ENCODE measurements around the gene TK2. TPM values are rescaled to one million over a fixed set of nuclear protein-coding genes. Genes with fewer than 3 reads are reported as not detected.

TK2 gene
- total and polyA plus RNA-seq, 9 of the 15 experiments (the other 6 are each of a cell fraction or from before 2014, with no cell fraction given): 1.1 to 10.2 (median 5.3) TPM

DNA sequence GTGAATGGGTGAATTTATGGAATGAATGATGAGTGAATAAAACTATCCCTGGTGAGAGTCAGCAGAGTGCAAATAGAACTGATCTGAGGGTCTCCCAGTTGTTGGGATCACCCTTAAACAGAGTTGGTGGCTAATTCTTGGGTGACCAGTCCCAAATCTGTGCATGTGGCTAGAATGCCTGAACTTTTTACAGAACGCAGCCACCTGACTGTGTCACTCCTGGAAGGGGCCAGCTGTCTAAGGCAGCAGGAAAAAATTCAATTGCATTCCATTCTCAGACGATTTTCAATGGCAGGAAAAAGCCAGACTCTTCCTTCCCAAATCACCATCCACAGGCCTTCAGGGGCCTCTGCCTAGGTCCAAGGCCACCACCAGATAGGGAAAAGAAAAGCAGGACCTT lies 79.4 kb downstream of the TK2 start (continued):
- TF ChIP-seq, protein P1, sequence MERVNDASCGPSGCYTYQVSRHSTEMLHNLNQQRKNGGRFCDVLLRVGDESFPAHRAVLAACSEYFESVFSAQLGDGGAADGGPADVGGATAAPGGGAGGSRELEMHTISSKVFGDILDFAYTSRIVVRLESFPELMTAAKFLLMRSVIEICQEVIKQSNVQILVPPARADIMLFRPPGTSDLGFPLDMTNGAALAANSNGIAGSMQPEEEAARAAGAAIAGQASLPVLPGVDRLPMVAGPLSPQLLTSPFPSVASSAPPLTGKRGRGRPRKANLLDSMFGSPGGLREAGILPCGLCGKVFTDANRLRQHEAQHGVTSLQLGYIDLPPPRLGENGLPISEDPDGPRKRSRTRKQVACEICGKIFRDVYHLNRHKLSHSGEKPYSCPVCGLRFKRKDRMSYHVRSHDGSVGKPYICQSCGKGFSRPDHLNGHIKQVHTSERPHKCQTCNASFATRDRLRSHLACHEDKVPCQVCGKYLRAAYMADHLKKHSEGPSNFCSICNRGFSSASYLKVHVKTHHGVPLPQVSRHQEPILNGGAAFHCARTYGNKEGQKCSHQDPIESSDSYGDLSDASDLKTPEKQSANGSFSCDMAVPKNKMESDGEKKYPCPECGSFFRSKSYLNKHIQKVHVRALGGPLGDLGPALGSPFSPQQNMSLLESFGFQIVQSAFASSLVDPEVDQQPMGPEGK (CRISPR knock-in tag; IDR thresholded peaks at IDR 0.05; ENCODE audit: borderline replicate concordance): no peak
- no peak for TF ChIP-seq BHLHE40 (IDR thresholded peaks at IDR 0.05; ENCODE audit: low read length)
- TF ChIP-seq ZNF165 (CRISPR knock-in tag; IDR thresholded peaks at IDR 0.05; ENCODE audit: borderline replicate concordance): no peak
- no peak for TF ChIP-seq HNRNPL (IDR thresholded peaks at IDR 0.05; ENCODE audit: low read depth, low read length)
- TF ChIP-seq L3MBTL2 (IDR thresholded peaks at IDR 0.05): no peak
- no peak for TF ChIP-seq SUPT5H (IDR thresholded peaks at IDR 0.05)
- TF ChIP-seq, protein P2, sequence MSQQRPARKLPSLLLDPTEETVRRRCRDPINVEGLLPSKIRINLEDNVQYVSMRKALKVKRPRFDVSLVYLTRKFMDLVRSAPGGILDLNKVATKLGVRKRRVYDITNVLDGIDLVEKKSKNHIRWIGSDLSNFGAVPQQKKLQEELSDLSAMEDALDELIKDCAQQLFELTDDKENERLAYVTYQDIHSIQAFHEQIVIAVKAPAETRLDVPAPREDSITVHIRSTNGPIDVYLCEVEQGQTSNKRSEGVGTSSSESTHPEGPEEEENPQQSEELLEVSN (IDR thresholded peaks at IDR 0.05; ENCODE audit: borderline replicate concordance in 1 of 2, extremely low read depth in 1 of 2, insufficient read depth in 1 of 2, insufficient read length in 1 of 2, low read depth in 1 of 2, low read length in 1 of 2, poor library complexity in 1 of 2, severe bottlenecking in 1 of 2): no peak
- TF ChIP-seq SNIP1 (IDR thresholded peaks at IDR 0.05; ENCODE audit: low read depth): no peak
- TF ChIP-seq, protein P3, sequence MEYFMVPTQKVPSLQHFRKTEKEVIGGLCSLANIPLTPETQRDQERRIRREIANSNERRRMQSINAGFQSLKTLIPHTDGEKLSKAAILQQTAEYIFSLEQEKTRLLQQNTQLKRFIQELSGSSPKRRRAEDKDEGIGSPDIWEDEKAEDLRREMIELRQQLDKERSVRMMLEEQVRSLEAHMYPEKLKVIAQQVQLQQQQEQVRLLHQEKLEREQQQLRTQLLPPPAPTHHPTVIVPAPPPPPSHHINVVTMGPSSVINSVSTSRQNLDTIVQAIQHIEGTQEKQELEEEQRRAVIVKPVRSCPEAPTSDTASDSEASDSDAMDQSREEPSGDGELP (CRISPR knock-in tag; IDR thresholded peaks at IDR 0.05; ENCODE audit: borderline replicate concordance): no peak
- TF ChIP-seq, protein P4, sequence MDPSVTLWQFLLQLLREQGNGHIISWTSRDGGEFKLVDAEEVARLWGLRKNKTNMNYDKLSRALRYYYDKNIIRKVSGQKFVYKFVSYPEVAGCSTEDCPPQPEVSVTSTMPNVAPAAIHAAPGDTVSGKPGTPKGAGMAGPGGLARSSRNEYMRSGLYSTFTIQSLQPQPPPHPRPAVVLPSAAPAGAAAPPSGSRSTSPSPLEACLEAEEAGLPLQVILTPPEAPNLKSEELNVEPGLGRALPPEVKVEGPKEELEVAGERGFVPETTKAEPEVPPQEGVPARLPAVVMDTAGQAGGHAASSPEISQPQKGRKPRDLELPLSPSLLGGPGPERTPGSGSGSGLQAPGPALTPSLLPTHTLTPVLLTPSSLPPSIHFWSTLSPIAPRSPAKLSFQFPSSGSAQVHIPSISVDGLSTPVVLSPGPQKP (CRISPR knock-in tag; IDR thresholded peaks at IDR 0.05): no peak
